ENCODE data around the gene GGCX. TPM values are rescaled to one million over a fixed set of nuclear protein-coding genes. Genes with fewer than 3 reads are reported as not detected.
"Not testable (repeated sequence)": the region's sequence is repeated elsewhere in the genome, so short reads cannot be mapped to it uniquely, and the experiment has no call there.

GGCX gene
- total and polyA plus RNA-seq, 8 donors, result 15.7 to 43.4 (median 27.1) TPM

DNA sequence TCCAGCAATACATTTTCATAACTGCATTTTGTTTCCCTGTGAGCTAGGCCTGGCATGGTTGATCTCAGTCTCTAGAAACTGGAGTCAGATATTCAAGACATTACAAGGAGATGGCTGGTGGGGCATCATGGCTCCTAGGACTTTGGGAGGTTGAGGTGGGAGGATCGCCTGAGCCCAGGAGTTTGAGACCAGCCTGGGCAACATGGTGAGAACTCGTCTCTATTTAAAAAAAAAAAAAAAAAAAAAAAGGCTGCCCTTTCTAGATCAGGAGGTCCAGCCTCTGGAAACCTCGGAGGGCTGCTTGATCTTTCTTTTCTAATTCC, 15.7 kb upstream of the GGCX start:
- Histone ChIP-seq H3K4me3 (peak overlapping the region in 2 of 4 donors; percentile 60 to 70), H3K4me1 (peaks cover 9 to 18% (median 11%) of the 10 kb centered on the region in 3 donors), H3K36me3 (peaks cover 0 to under 1% (median 0%) of the 10 kb centered on the region in 3 donors), H3K9me3 (no peaks in the 10 kb centered on the region), H3K27me3 (no peaks in the 10 kb centered on the region), H3K27ac (peak overlapping the region; percentile 75 to 91 (median 83))
- TF ChIP-seq, protein P1, sequence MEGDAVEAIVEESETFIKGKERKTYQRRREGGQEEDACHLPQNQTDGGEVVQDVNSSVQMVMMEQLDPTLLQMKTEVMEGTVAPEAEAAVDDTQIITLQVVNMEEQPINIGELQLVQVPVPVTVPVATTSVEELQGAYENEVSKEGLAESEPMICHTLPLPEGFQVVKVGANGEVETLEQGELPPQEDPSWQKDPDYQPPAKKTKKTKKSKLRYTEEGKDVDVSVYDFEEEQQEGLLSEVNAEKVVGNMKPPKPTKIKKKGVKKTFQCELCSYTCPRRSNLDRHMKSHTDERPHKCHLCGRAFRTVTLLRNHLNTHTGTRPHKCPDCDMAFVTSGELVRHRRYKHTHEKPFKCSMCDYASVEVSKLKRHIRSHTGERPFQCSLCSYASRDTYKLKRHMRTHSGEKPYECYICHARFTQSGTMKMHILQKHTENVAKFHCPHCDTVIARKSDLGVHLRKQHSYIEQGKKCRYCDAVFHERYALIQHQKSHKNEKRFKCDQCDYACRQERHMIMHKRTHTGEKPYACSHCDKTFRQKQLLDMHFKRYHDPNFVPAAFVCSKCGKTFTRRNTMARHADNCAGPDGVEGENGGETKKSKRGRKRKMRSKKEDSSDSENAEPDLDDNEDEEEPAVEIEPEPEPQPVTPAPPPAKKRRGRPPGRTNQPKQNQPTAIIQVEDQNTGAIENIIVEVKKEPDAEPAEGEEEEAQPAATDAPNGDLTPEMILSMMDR (IDR thresholded peaks at IDR 0.05), result no peak
- ATAC-seq (peak in 1 of 4 donors; percentile 4), DNase-seq (no peak), FAIRE-seq (no peak)
- intact Hi-C loops (cut with DNase I), result no loop called here
- WGBS, 2 donors, result 9 to 23% methylated on average over 3 of the region's 3 CpGs

DNA sequence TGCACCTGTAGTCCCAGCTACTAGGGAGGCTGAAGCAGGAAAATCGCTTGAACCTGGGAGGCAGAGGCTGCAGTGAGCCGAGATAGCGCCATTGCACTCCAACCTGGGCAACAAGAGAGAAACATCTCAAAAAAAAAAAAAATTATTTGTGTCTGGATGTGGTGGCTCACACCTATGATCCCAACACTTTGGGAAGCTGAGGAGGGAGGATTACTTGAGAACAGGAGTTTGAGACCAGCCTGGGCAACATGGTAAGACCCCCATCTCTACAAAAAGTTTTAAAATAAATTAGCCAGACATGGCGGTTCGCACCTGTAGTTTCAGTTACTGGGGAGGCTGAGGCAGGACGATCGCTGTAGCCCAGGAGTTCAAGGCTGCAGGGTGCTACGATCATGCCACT, 14.4 kb upstream of the GGCX start:
- no peak for DNase-seq
- Histone ChIP-seq H3K9me3 (no peaks in the 10 kb centered on the region), H3K27me3 (no peaks in the 10 kb centered on the region), H3K4me3 (no peak overlapping the region), H3K4me1 (peaks cover 9 to 18% (median 11%) of the 10 kb centered on the region in 3 donors), H3K36me3 (no peaks in the 10 kb centered on the region), H3K27ac (no peak overlapping the region)
- no peak for FAIRE-seq
- TF ChIP-seq, protein P1 (IDR thresholded peaks at IDR 0.05), result no peak
- intact Hi-C loops (cut with DNase I), result no loop called here
- no peak for ATAC-seq
- 78 to 81% methylated on average over 8 of the region's 8 CpGs for WGBS, 2 donors

DNA sequence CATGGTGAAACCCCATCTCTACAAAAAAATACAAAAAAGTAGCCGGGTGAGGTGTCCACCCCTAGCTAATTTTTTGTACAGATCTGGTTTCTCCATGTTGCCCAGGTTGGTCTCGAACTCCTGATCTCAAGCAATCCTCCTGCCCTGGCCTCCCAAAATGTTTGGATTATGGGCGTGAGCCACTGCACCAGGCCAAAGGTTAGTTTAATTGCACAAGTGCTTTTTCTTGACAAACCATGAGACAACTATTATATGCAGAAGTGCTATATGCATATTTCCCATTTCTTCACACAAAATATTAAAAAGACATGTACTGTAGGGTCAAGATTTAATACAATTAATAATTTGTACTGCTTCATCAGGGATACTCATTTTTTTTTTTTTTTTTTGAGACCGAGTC, 5.0 kb upstream of the GGCX start:
- ATAC-seq (no peak), DNase-seq (no peak), FAIRE-seq (no peak)
- intact Hi-C loops (cut with DNase I), result no loop called here
- H3K27ac ChIP-seq, result no peak overlapping the region
- 75 to 90% methylated on average over 4 of the region's 4 CpGs for WGBS, 2 donors
- H3K4me1 ChIP-seq, result no peaks in the 10 kb centered on the region
- no peaks in the 10 kb centered on the region for H3K27me3 ChIP-seq
- TF ChIP-seq, protein P1 (IDR thresholded peaks at IDR 0.05), result no peak
- H3K9me3 ChIP-seq, result no peaks in the 10 kb centered on the region
- no peak overlapping the region for H3K4me3 ChIP-seq
- no peaks in the 10 kb centered on the region for H3K36me3 ChIP-seq

DNA sequence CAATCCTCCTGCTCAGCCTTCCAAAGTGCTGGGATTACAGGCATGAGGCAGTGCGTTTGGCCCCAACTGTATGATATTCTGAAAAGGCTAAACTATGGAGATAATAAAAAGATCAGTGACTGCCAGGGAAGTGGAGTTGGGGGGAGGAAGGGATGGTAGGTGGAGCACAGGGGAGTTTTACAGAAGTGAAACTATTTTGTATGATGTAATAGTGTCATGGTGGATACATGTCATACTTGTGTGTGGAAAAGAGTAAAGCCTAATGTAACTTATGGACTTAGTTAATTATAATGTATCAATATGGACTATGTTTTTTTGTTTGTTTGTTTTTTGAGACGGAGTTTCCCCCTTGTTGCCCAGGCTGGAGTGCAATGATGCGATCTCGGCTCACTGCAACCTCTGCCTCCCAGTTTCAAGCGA, 2.9 kb upstream of the GGCX start:
- FAIRE-seq (no peak), DNase-seq (no peak), ATAC-seq (no peak)
- no peaks in the 10 kb centered on the region for H3K27me3 ChIP-seq
- no peak overlapping the region for H3K4me3 ChIP-seq
- H3K9me3 ChIP-seq, result no peaks in the 10 kb centered on the region
- WGBS, 2 donors, result 85 to 87% methylated on average over 5 of the region's 5 CpGs
- H3K4me1 ChIP-seq, result peaks cover 0 to 15% (median 9%) of the 10 kb centered on the region in 3 donors
- no peaks in the 10 kb centered on the region for H3K36me3 ChIP-seq
- H3K27ac ChIP-seq, result no peak overlapping the region
- TF ChIP-seq, protein P1 (IDR thresholded peaks at IDR 0.05), result no peak
- intact Hi-C loops (cut with DNase I), result no loop called here

DNA sequence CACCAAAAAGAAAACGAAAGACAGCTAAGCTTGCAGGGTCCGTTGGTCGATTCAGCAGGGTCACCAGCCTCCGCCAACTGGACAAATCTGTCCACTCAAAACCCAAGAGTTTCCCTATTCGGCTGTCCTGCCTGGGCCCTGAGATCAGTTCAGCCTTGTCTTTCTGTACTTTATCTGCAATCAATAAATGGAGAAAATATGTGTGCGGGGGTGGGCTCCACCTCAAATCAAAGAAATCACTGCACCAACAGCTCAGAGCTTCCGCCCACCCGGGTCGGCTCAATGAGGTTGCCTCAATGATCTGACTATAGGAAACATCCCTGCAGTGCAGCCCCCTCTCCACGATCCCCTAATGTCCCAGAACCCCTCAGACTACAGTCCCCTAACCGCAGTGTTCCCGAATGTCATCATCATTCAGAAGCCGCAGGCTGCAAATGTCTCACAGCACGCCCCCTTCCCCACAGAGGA, 447 bp downstream of the GGCX start:
- H3K36me3 ChIP-seq, result no peaks in the 10 kb centered on the region
- no peak for FAIRE-seq
- H3K27ac ChIP-seq, result peak overlapping the region; percentile 80 to 87 (median 84)
- ATAC-seq, result peak; percentile 7 to 36 (median 23)
- no peaks in the 10 kb centered on the region for H3K9me3 ChIP-seq
- TF ChIP-seq, protein P1 (IDR thresholded peaks at IDR 0.05), result no peak
- peak overlapping the region; percentile 45 to 86 (median 76) for H3K4me3 ChIP-seq
- no peak for DNase-seq
- H3K27me3 ChIP-seq, result no peaks in the 10 kb centered on the region
- intact Hi-C loops (cut with DNase I), result no loop called here
- WGBS, 2 donors, result 1% methylated on average over 14 of the region's 14 CpGs
- H3K4me1 ChIP-seq, result peaks cover 0 to 15% (median 9%) of the 10 kb centered on the region in 3 donors

DNA sequence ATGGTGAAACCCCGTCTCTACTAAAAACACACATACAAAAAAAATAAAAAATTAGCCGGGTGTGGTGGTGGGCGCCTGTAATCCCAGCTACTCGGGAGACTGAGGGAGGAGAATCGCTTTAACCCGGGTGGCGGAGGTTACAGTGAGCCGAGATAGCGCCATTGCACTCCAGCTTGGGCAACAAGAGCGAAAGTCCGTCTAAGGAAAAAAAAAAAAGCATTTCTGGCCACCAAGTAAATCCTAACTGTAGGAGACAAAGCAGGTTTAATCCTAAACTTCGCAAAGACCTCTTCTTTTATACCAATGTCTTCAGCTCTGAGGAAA, 928 bp downstream of the GGCX start:
- H3K4me1 ChIP-seq, result peaks cover 0 to 15% (median 9%) of the 10 kb centered on the region in 3 donors
- ATAC-seq; FAIRE-seq; H3K9me3 ChIP-seq; intact Hi-C loops (cut with DNase I); H3K36me3 ChIP-seq; DNase-seq; H3K27me3 ChIP-seq: not testable (repeated sequence)
- H3K4me3 ChIP-seq, result peak overlapping the region in 3 of 4 donors; percentile 45 to 86 (median 81)
- H3K27ac ChIP-seq, result peak overlapping the region in 1 of 4 donors; percentile 83
- 41 to 44% methylated on average over 12 of the region's 12 CpGs for WGBS, 2 donors

Measured in pancreas (tissue), 10 donors.